Right atrium auricular region (tissue), 2 donors: ENCODE results near the gene EFR3B. TPM values are rescaled to one million over a fixed set of nuclear protein-coding genes. Genes with fewer than 3 reads are reported as not detected.

ENCODE experiments used
- DNase-seq: peaks from one replicate; pipeline ENCODE4 v3.0.0-alpha.2; 2019; ENCODE audit warnings: low spot score
- H3K27ac ChIP-seq, 2 donors: fragments of 200-600 bp; sonication (generic); 1 replicate in 1 of 2; 2 replicates in 1 of 2; pipeline ENCODE4 v1.5.1; 2016 to 2019
- H3K27me3 ChIP-seq, 2 donors: fragments of 200-600 bp; sonication (generic); one replicate each; pipeline versions ENCODE4 v1.5.1 to v1.6.0; 2017 to 2019
- H3K36me3 ChIP-seq: fragments of 200-600 bp; sonication (generic); one replicate; pipeline ENCODE4 v1.5.1; 2016
- H3K4me1 ChIP-seq, 2 donors: fragments of 200-600 bp; sonication (generic); one replicate each; pipeline versions ENCODE4 v1.5.1 to v1.6.0; 2017 to 2019
- H3K4me3 ChIP-seq, 2 donors: fragments of 200-600 bp; sonication (generic); 1 replicate in 1 of 2; 2 replicates in 1 of 2; pipeline ENCODE4 v1.5.1; 2017 to 2019; ENCODE audit warnings: mild to moderate bottlenecking in 1 of 2, moderate library complexity in 1 of 2
- H3K9me3 ChIP-seq, 2 donors: fragments of 200-600 bp; sonication (generic); one replicate each; pipeline ENCODE4 v1.5.1; 2019
- CTCF ChIP-seq, 2 donors: fragments of 200-600 bp; sonication (generic); IDR thresholded peaks; one replicate each; pipeline ENCODE4 v1.5.1; 2019; ENCODE audit warnings: antibody characterized with exemption in 2 of 2
- total RNA-seq, 2 donors: library from RNA; depleted of rRNA; stranded (reverse); fragments of >200 nt; gene quantifications; one replicate each; pipeline ENCODE4 v1.1.0, GENCODE V29; 2016

Gene EFR3B
- total RNA-seq, 2 donors from 2014 or later, result 2.6 to 10.8 TPM

- Histone ChIP-seq H3K4me3 (no peak overlapping the region), H3K27ac (no peak overlapping the region), H3K4me1 (no peaks in the 10 kb centered on the region), H3K9me3 (no peaks in the 10 kb centered on the region), H3K27me3 (no peaks in the 10 kb centered on the region), H3K36me3 (no peaks in the 10 kb centered on the region)
- TF ChIP-seq CTCF (IDR thresholded peaks at IDR 0.05), result no peak
- DNase-seq, result no peak
Measured at GRCh38 chr2:25018681-25019080, 23.2 kb upstream of the EFR3B start.

GRCh38 chr2:25021791-25022362 is 20.0 kb upstream of the EFR3B start:
- no peak for TF ChIP-seq CTCF (IDR thresholded peaks at IDR 0.05)
- no peaks in the 10 kb centered on the region for H3K4me1 ChIP-seq
- H3K9me3 ChIP-seq, result no peaks in the 10 kb centered on the region
- no peak overlapping the region for H3K27ac ChIP-seq
- H3K27me3 ChIP-seq, result no peaks in the 10 kb centered on the region
- no peak for DNase-seq
- H3K36me3 ChIP-seq, result no peaks in the 10 kb centered on the region
- no peak overlapping the region for H3K4me3 ChIP-seq

GRCh38 chr2:25023333-25023732 is 18.5 kb upstream of the EFR3B start:
- Histone ChIP-seq H3K27me3 (no peaks in the 10 kb centered on the region), H3K9me3 (no peaks in the 10 kb centered on the region), H3K4me1 (no peaks in the 10 kb centered on the region), H3K36me3 (no peaks in the 10 kb centered on the region), H3K27ac (no peak overlapping the region), H3K4me3 (no peak overlapping the region)
- DNase-seq, result no peak
- no peak for TF ChIP-seq CTCF (IDR thresholded peaks at IDR 0.05)

- no peak overlapping the region for H3K4me3 ChIP-seq
- no peak overlapping the region for H3K27ac ChIP-seq
- no peaks in the 10 kb centered on the region for H3K36me3 ChIP-seq
- DNase-seq, result no peak
- TF ChIP-seq CTCF (IDR thresholded peaks at IDR 0.05), result no peak
- H3K27me3 ChIP-seq, result no peaks in the 10 kb centered on the region
- no peaks in the 10 kb centered on the region for H3K4me1 ChIP-seq
- H3K9me3 ChIP-seq, result no peaks in the 10 kb centered on the region
Measured at GRCh38 chr2:25025229-25026007, 16.5 kb upstream of the EFR3B start.

- H3K9me3 ChIP-seq, result no peaks in the 10 kb centered on the region
- H3K4me1 ChIP-seq, result no peaks in the 10 kb centered on the region
- no peak overlapping the region for H3K27ac ChIP-seq
- DNase-seq, result no peak
- no peaks in the 10 kb centered on the region for H3K27me3 ChIP-seq
- TF ChIP-seq CTCF (IDR thresholded peaks at IDR 0.05), result no peak
- H3K36me3 ChIP-seq, result no peaks in the 10 kb centered on the region
- no peak overlapping the region for H3K4me3 ChIP-seq
Measured at GRCh38 chr2:25026008-25026530, 15.8 kb upstream of the EFR3B start.
